Measurements from ENCODE around the gene WDR81.

Gene WDR81

GRCh38 chr17:1785930-1786329 lies 61.4 kb downstream of the WDR81 start:
- no peak for DNase-seq

GRCh38 chr17:1786708-1787107 lies 62.2 kb downstream of the WDR81 start:
- no peak for DNase-seq

GRCh38 chr17:1787301-1787902 lies 62.9 kb downstream of the WDR81 start:
- no peak for DNase-seq
